Subcutaneous adipose tissue (tissue), 4 donors: Measurements from ENCODE around the gene LPAR3. TPM values are rescaled to one million over a fixed set of nuclear protein-coding genes. Genes with fewer than 3 reads are reported as not detected.

Source experiments
- CTCF ChIP-seq: fragments of 450-650 bp; IDR thresholded peaks from one replicate; pipeline ENCODE4 v1.5.1; 2016; ENCODE audit warnings: low read depth, mild to moderate bottlenecking, control low read depth, antibody characterized with exemption, moderate library complexity
- total RNA-seq, 4 donors: library from RNA; depleted of rRNA; stranded (reverse); fragments of >200 nt; gene quantifications; one replicate each; pipeline ENCODE4 v1.1.0, GENCODE V29; 2016

LPAR3 gene
- total RNA-seq, 4 donors from 2014 or later = 1.0 TPM; not detected in 3

GRCh38 chr1:84774669-84775534 is 118.1 kb downstream of the LPAR3 start:
- no peak for TF ChIP-seq CTCF

DNA sequence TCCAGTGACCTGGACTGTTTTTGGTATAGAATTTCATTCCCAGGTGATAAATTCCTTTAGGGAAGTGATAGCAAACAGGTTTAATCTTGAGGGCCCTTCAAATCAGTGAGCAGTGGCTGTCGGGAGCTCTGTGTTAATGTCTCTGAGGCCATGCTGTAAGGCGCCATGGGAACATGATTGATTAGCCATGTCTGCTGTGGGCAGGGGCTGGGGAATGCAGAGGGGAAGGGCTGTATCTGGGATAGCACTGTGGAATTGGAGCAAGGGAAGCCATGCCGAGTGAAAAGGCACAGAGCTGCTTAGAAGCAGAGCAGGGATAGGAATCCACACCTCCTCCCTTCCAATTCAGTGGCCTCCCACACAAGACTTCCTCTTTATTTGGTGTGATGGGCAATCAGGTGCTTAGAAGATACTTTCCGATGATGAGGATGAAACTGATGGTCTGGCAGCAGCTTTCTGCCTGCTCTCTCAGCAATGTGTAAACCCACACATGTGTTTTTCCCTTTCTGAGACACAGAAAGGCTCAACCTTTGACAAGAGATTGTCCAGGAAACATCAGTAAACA is 119.0 kb downstream of the LPAR3 start:
- no peak for TF ChIP-seq CTCF

DNA sequence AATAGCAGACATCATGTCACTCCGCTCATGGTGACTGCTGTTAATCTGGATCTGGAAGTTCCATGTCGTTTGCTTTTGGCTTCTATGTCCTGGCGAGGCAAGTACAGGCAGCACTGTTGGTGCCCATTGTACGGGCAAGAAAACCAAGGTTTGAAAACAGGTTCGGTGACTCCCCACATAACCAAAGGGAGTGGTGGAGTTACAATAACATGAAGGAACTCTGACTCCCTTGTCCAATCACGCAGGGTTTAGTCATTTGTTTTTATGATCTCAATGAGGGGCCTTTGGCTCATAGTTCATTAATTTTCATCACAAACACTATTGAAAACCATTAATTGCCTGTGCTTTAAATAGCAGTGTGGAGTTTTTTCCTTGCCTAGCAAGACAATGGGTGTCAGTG is 119.8 kb downstream of the LPAR3 start:
- no peak for TF ChIP-seq CTCF

- no peak for TF ChIP-seq CTCF
These were observed 120.5 kb downstream of the LPAR3 start for GRCh38 chr1:84772428-84772943.

GRCh38 chr1:84771895-84772294 is 121.1 kb downstream of the LPAR3 start:
- no peak for TF ChIP-seq CTCF

DNA sequence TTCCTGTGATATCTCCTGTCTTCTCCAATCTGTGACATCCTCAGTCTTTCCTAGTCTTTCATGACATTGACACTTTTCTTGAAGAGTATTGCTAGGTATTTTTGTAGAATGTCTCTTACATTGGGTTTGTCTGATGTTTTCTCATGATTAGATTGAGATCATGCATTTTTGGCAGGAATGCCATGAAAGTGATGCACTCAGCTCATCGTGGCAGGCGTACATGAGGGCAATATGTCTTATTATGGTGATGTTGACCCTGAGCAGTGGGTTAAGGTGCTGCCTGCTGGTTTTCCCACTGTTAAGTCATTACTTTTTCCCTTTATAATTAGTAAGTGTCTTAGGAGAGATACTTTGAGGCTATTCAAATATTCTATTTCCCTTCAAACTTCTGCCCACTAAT is 122.5 kb downstream of the LPAR3 start:
- TF ChIP-seq CTCF = no peak

DNA sequence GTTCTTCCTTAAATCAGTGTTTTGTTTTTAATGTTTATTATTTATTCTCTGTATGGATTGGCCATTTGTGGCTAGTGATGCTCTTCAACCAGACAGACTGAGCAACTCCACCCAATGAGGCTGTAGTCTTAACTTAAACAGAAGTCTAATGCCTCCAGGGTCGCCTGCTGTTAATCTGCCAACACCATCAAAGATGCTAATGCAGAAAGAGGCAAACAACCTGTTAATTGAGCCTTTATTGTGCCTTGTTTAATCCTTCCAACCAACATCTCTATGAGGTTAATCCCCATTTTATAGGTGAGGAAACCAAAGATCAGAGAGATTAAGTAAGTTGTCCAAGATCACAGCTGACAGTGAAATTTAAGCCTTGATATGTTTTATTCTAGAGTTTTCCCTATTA is 123.4 kb downstream of the LPAR3 start:
- no peak for TF ChIP-seq CTCF
